ENCODE measurements around the gene ESAM. TPM values are rescaled to one million over a fixed set of nuclear protein-coding genes. Genes with fewer than 3 reads are reported as not detected.
A peak's percentile ranks its signal among the peaks of the same experiment; 100 is the strongest.

Gene ESAM
- total and polyA plus RNA-seq, 10 of the 15 experiments (the other 5 are each of a cell fraction or from before 2014, with no cell fraction given) = 2.7 to 43.6 (median 19.5) TPM

DNA sequence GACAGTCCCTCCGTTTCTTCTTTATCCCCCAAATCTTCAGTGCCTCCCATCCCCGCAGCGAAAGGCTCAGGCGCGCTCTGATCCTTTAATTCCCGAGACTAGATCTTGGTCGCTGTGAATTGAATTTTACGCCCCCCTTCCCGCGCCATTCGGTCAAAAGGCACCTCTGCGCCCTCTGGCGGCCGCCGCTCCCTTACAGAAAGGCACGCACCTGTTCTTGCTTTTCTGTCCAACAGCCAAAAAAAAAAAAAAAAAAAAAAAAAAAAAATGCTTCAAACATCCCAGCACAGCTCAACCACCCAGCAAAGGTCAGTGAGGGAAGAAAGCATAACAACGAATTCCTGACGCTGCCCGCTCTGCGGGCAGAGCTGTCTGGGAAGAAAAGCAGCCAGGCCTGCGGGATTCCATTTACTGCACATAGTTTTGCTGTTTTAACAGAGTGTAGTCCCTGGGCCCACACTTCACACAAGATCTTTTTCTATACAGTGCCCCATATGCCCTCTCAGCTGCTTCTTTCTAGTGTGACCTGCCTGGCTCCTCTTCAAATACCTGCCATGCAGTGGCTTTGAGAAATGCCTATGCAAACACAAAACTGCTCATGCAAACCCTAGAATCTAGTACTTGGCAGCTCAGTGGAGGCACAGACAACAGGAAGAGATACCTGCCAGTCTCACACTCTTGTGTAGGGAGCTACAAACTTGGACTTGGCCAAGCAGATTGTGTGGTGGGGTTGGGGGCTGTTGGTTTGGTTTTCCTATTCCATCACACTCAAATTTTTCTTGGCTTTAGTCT is 1.3 kb upstream of the ESAM start (continued):
- TF ChIP-seq, protein P1, sequence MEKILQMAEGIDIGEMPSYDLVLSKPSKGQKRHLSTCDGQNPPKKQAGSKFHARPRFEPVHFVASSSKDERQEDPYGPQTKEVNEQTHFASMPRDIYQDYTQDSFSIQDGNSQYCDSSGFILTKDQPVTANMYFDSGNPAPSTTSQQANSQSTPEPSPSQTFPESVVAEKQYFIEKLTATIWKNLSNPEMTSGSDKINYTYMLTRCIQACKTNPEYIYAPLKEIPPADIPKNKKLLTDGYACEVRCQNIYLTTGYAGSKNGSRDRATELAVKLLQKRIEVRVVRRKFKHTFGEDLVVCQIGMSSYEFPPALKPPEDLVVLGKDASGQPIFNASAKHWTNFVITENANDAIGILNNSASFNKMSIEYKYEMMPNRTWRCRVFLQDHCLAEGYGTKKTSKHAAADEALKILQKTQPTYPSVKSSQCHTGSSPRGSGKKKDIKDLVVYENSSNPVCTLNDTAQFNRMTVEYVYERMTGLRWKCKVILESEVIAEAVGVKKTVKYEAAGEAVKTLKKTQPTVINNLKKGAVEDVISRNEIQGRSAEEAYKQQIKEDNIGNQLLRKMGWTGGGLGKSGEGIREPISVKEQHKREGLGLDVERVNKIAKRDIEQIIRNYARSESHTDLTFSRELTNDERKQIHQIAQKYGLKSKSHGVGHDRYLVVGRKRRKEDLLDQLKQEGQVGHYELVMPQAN (conservative IDR thresholded peaks at IDR 0.05) = 0 out of 2 replicates have a peak, but pooled peaks have one; percentile 5
- peak; percentile 78 for TF ChIP-seq TCF12 (IDR thresholded peaks at IDR 0.05; ENCODE audit: low read depth, low read length)
- peak; percentile 60 for TF ChIP-seq NBN (IDR thresholded peaks at IDR 0.05)
- TF ChIP-seq, protein P2, sequence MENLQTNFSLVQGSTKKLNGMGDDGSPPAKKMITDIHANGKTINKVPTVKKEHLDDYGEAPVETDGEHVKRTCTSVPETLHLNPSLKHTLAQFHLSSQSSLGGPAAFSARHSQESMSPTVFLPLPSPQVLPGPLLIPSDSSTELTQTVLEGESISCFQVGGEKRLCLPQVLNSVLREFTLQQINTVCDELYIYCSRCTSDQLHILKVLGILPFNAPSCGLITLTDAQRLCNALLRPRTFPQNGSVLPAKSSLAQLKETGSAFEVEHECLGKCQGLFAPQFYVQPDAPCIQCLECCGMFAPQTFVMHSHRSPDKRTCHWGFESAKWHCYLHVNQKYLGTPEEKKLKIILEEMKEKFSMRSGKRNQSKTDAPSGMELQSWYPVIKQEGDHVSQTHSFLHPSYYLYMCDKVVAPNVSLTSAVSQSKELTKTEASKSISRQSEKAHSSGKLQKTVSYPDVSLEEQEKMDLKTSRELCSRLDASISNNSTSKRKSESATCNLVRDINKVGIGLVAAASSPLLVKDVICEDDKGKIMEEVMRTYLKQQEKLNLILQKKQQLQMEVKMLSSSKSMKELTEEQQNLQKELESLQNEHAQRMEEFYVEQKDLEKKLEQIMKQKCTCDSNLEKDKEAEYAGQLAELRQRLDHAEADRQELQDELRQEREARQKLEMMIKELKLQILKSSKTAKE (IDR thresholded peaks at IDR 0.05; ENCODE audit: low read depth, poor library complexity, severe bottlenecking) = peak; percentile 39
- peak; percentile 52 for TF ChIP-seq RAD21 (IDR thresholded peaks at IDR 0.05; ENCODE audit: insufficient read depth, low read depth, low read length)
- 0 out of 4 replicates have a peak, but pooled peaks of 1 of the 2 experiments have one; percentile 31 for TF ChIP-seq BHLHE40 (IDR thresholded peaks at IDR 0.05; ENCODE audit: borderline replicate concordance in 1 of 2, low read depth in 2 of 2, low read length in 1 of 2)
- 0 out of 2 replicates have a peak, but pooled peaks have one; percentile 20 for TF ChIP-seq TBL1XR1 (IDR thresholded peaks at IDR 0.05; ENCODE audit: low read depth, low read length)
- TF ChIP-seq SREBF1 (IDR thresholded peaks at IDR 0.05; ENCODE audit: low read length) = no peak

Measured in GM12878 (cell line).